Kidney (tissue), 14 donors: ENCODE results near the gene TP53I11. TPM values are rescaled to one million over a fixed set of nuclear protein-coding genes. Genes with fewer than 3 reads are reported as not detected.

Source experiments
- DNase-seq, 5 donors: peaks; one replicate each; pipeline ENCODE4 v3.0.0-alpha.2; 2013 to 2020
- FAIRE-seq: peaks from 2 replicates; lab custom pipeline; 2012; peaks lifted over from hg19 to GRCh38; lab: Jason Lieb, UNC
- H3K27ac ChIP-seq, 2 donors: one replicate each; pipeline ENCODE4 v1.7.0; 2013; ENCODE audit warnings: low read depth in 2 of 2, low read length in 2 of 2, inconsistent platforms in 1 of 2
- H3K27me3 ChIP-seq: one replicate; pipeline ENCODE4 v1.7.1; 2013; ENCODE audit warnings: low read length, inconsistent platforms; ENCODE audit not compliant: control insufficient read depth, insufficient read depth
- H3K36me3 ChIP-seq, 3 donors: one replicate each; pipeline versions ENCODE4 v1.7.0 to v1.7.1; 2013; ENCODE audit warnings: low read length in 3 of 3, control low read depth in 1 of 3, inconsistent platforms in 1 of 3; ENCODE audit not compliant: insufficient read depth in 3 of 3, control insufficient read depth in 2 of 3
- H3K4me1 ChIP-seq, 3 donors: one replicate each; pipeline versions ENCODE4 v1.7.0 to v1.7.1; 2013; ENCODE audit warnings: low read length in 3 of 3, inconsistent platforms in 1 of 3, low read depth in 1 of 3; ENCODE audit not compliant: control insufficient read depth in 2 of 3, insufficient read depth in 2 of 3
- H3K4me3 ChIP-seq, 3 donors: one replicate each; pipeline versions ENCODE4 v1.7.0 to v1.8.1; 2013; ENCODE audit warnings: low read length in 3 of 3, control low read depth in 1 of 3, inconsistent platforms in 1 of 3
- H3K9ac ChIP-seq, 3 donors: one replicate each; pipeline versions ENCODE4 v1.7.0 to v1.7.1; 2013; ENCODE audit warnings: low read length in 3 of 3, control low read depth in 1 of 3, inconsistent platforms in 1 of 3
- H3K9me3 ChIP-seq, 3 donors: one replicate each; pipeline versions ENCODE4 v1.7.0 to v1.7.1; 2013; ENCODE audit warnings: low read length in 3 of 3, control low read depth in 1 of 3, inconsistent platforms in 1 of 3; ENCODE audit not compliant: control insufficient read depth in 2 of 3, insufficient read depth in 1 of 3
- CTCF ChIP-seq: IDR thresholded peaks from 3 replicates; pipeline ENCODE4 v1.5.1; 2012; ENCODE audit warnings: mild to moderate bottlenecking, moderate library complexity, borderline replicate concordance; ENCODE audit not compliant: insufficient read depth; ENCODE audit errors: extremely low read depth
- intact Hi-C: fragments of 100-400 bp; cut with DNase I; formaldehyde crosslinking; loops from one replicate; pipeline ENCODE4 v1.11.1; 2022
- polyA plus RNA-seq: library from polyadenylated mRNA; stranded (reverse); fragments of 350-450 nt; fragmentation: Illumina TruSeq; extraction: RNeasy Lipid Tissue Mini Kit (QIAGEN cat#74804); gene quantifications from one replicate; pipeline ENCODE4 v1.2.3, GENCODE V29; 2014; ENCODE audit warnings: low read depth, low replicate concordance; ENCODE audit not compliant: insufficient read depth
- total RNA-seq: library from RNA; stranded (reverse); fragmentation: NEBNext Ultra II Directional; extraction: Animal tissue kit (Norgen Biotek cat#: 25700); gene quantifications from one replicate; pipeline ENCODE4 v1.2.1, GENCODE V29; 2021
- donor health status: control.
- donor health status: control.
- donor health status: control.
- donor health status: control.
- donor health status: control.
- donor health status: DM: yes; HTN: yes; CAD: no.
- donor health status: Normal renal cell carcinoma (clear cell type).

Gene TP53I11
- total and polyA plus RNA-seq, 2 donors from 2014 or later, result 25.7 to 35.3 TPM

- intact Hi-C loops, result loop anchor here (10.0 kb wide), 1 partner anchor 349 kb away; no protein-coding TSS in a partner anchor
- no peak for DNase-seq
Measured at GRCh38 chr11:44903518-44903917, 47.2 kb downstream of the TP53I11 start.

GRCh38 chr11:44903035-44903434 is 47.6 kb downstream of the TP53I11 start:
- FAIRE-seq, result no peak
- Histone ChIP-seq H3K36me3 (no peaks in the 10 kb centered on the region), H3K9me3 (peaks cover 0 to 5% (median 0%) of the 10 kb centered on the region in 3 donors), H3K9ac (no peak overlapping the region), H3K4me3 (no peak overlapping the region), H3K4me1 (no peaks in the 10 kb centered on the region), H3K27ac (no peak overlapping the region), H3K27me3 (no peaks in the 10 kb centered on the region)
- no peak for TF ChIP-seq CTCF
- no peak for DNase-seq
- intact Hi-C loops, result loop anchor here (10.0 kb wide), 1 partner anchor 348 kb away; no protein-coding TSS in a partner anchor

More at GRCh38 chr11:44903518-44903917, 47.2 kb downstream of the TP53I11 start:
- Histone ChIP-seq H3K9ac (no peak overlapping the region), H3K4me3 (no peak overlapping the region), H3K27ac (no peak overlapping the region), H3K36me3 (no peaks in the 10 kb centered on the region), H3K4me1 (no peaks in the 10 kb centered on the region), H3K9me3 (peaks cover 0 to 4% (median 0%) of the 10 kb centered on the region in 3 donors), H3K27me3 (no peaks in the 10 kb centered on the region)
- FAIRE-seq, result no peak
- TF ChIP-seq CTCF, result no peak

- Histone ChIP-seq H3K9ac (no peak overlapping the region), H3K4me3 (no peak overlapping the region), H3K27ac (no peak overlapping the region), H3K9me3 (peaks cover 0 to 5% (median 0%) of the 10 kb centered on the region in 3 donors), H3K4me1 (no peaks in the 10 kb centered on the region), H3K36me3 (no peaks in the 10 kb centered on the region), H3K27me3 (no peaks in the 10 kb centered on the region)
- FAIRE-seq (no peak), DNase-seq (no peak)
- intact Hi-C loops, result loop anchor here (10.0 kb wide), 1 partner anchor 347 kb away; no protein-coding TSS in a partner anchor
- TF ChIP-seq CTCF, result no peak
Measured at GRCh38 chr11:44901786-44902185, 48.9 kb downstream of the TP53I11 start.
